K562 (cell line): ENCODE data around the gene ZBTB26. TPM values are rescaled to one million over a fixed set of nuclear protein-coding genes. Genes with fewer than 3 reads are reported as not detected.

Source experiments
- ATAC-seq: fragments of 200-7000 bp; cut with Tn5 transposase; 3 replicates; pipeline ENCODE4 v1.9.1; 2020; ENCODE audit warnings: moderate library complexity
- BruUV-seq: library from RNA; stranded (reverse); fragments of 400-500 nt; replicated peaks from 2 replicates; lab custom pipeline; 2021; lab: Mats Ljungman, UMichigan
- CTCF ChIA-PET: fragments of 300-600 bp; formaldehyde crosslinking; extraction: SDS; loops from one replicate; lab custom pipeline; 2021; ENCODE audit warnings: low intra/inter-chr PET ratio; lab: Yijun Ruan, JAX
- POLR2A ChIA-PET: fragments of 300-600, 350-650 bp; sonication (Branson Sonifier 250); formaldehyde crosslinking; extraction: SDS; loops from one replicate; lab custom pipeline; 2021; ENCODE audit warnings: antibody characterized with exemption, inconsistent platforms; lab: Yijun Ruan, JAX
- DNase-seq, 4 experiments: peaks; one replicate each; pipeline versions ENCODE4 v3.0.0 to v3.0.0-alpha.2; 2011 to 2018; ENCODE audit warnings: low spot score in 3 of 4, mixed read lengths in 3 of 4; ENCODE audit errors: extremely low read depth in 1 of 4
- FAIRE-seq: peaks from 2 replicates; lab custom pipeline; 2011; peaks lifted over from hg19 to GRCh38; lab: Jason Lieb, UNC
- H2AFZ ChIP-seq: 2 replicates; pipeline ENCODE4 v1.6.0; 2011; ENCODE audit warnings: low read depth, low read length, control low read depth, inconsistent platforms
- H3K27ac ChIP-seq: fragments of 200-600 bp; 3 replicates; pipeline ENCODE4 v1.8.0; 2011; ENCODE audit warnings: low read depth, mild to moderate bottlenecking, control low read depth, inconsistent platforms, low read length, moderate library complexity, mixed read lengths; ENCODE audit errors: extremely low read depth
- H3K27me3 ChIP-seq, 2 experiments: fragments of 300-600 bp in 1 of 2; 2 replicates in 1 of 2; 3 replicates in 1 of 2; pipeline versions ENCODE4 v1.6.0 to v1.8.0; 2011; ENCODE audit warnings: inconsistent platforms in 2 of 2, low read length in 2 of 2, mild to moderate bottlenecking in 1 of 2, mixed read lengths in 1 of 2, moderate library complexity in 1 of 2; ENCODE audit not compliant: control insufficient read depth in 2 of 2, insufficient read depth in 2 of 2
- H3K36me3 ChIP-seq: fragments of 300-600 bp; 3 replicates; pipeline ENCODE4 v1.8.0; 2011; ENCODE audit warnings: mild to moderate bottlenecking, low read length, inconsistent platforms; ENCODE audit not compliant: control insufficient read depth, insufficient read depth
- H3K4me1 ChIP-seq, 2 experiments: fragments of 200-600 bp in 1 of 2; replicated peaks in 1 of 2; 2 replicates in 1 of 2; 3 replicates in 1 of 2; pipeline versions ENCODE4 v1.5.1 to v1.8.0; 2011; ENCODE audit warnings: inconsistent platforms in 2 of 2, low read length in 2 of 2, mild to moderate bottlenecking in 1 of 2, mixed read lengths in 1 of 2, moderate library complexity in 1 of 2; ENCODE audit not compliant: control insufficient read depth in 2 of 2, insufficient read depth in 2 of 2
- H3K4me2 ChIP-seq: 2 replicates; pipeline ENCODE4 v1.6.1; 2011; ENCODE audit warnings: low read length, control low read depth, inconsistent platforms, mixed read lengths; ENCODE audit not compliant: insufficient read depth
- H3K4me3 ChIP-seq: fragments of 200-600 bp; sonication (generic), shearing (Covaris generic); 2 replicates; pipeline ENCODE4 v1.5.1; 2016; ENCODE audit warnings: control low read depth, inconsistent platforms
- H3K79me2 ChIP-seq: fragments of 200-600 bp; 3 replicates; pipeline ENCODE4 v1.8.0; 2011; ENCODE audit warnings: low read length, inconsistent platforms; ENCODE audit not compliant: control insufficient read depth, insufficient read depth
- H3K9ac ChIP-seq, 2 experiments: 2 replicates each; pipeline versions ENCODE4 v1.6.0 to v1.6.1; 2011; ENCODE audit warnings: low read depth in 2 of 2, low read length in 2 of 2, control low read depth in 1 of 2, inconsistent platforms in 1 of 2, mild to moderate bottlenecking in 1 of 2, mixed read lengths in 1 of 2; ENCODE audit not compliant: insufficient read depth in 1 of 2
- H3K9me1 ChIP-seq: one replicate; pipeline ENCODE4 v1.6.0; 2011; ENCODE audit warnings: inconsistent platforms, mild to moderate bottlenecking, low read length, moderate library complexity; ENCODE audit not compliant: control insufficient read depth, insufficient read depth
- H3K9me3 ChIP-seq: replicated peaks from 2 replicates; pipeline ENCODE4 v1.5.1; 2011; ENCODE audit warnings: low read depth, low read length, inconsistent platforms; ENCODE audit not compliant: control insufficient read depth, insufficient read depth
- H4K20me1 ChIP-seq: replicated peaks from 2 replicates; pipeline ENCODE4 v1.6.1; 2011; ENCODE audit warnings: low read length, inconsistent platforms, mixed read lengths; ENCODE audit not compliant: control insufficient read depth, insufficient read depth
- CEBPG ChIP-seq, 3 experiments: fragments of 200-800 bp in 1 of 3; sonication (Bioruptor generic) in 1 of 3; sonication (generic) in 1 of 3; formaldehyde crosslinking in 1 of 3; IDR thresholded peaks in 2 of 3; conservative IDR thresholded peaks in 1 of 3; 2 replicates each; pipeline versions ENCODE4 v1.6.1 to v1.8.0; 2016 to 2022; ENCODE audit warnings: missing compliant biosample characterization in 2 of 3, missing genetic modification characterization in 2 of 3, mild to moderate bottlenecking in 1 of 3, missing genetic modification reagents in 1 of 3
- HMGXB4 ChIP-seq: sonication (generic); formaldehyde crosslinking; IDR thresholded peaks from 2 replicates; pipeline ENCODE4 v1.8.1; 2023; ENCODE audit warnings: mild to moderate bottlenecking, missing genetic modification reagents
- RBM15 ChIP-seq: fragments of 200-400 bp; formaldehyde crosslinking; IDR thresholded peaks from 2 replicates; pipeline ENCODE4 v1.6.1; 2018; ENCODE audit warnings: mild to moderate bottlenecking, low read length, moderate library complexity; ENCODE audit not compliant: insufficient read depth
- SUPT5H ChIP-seq: fragments of 450-650 bp; IDR thresholded peaks from 2 replicates; pipeline ENCODE4 v1.6.1; 2016
- TBP ChIP-seq: optimal IDR thresholded peaks from 2 replicates; pipeline ENCODE3; 2011; ENCODE audit warnings: low read depth, low read length, improper control_type of control experiment
- TCF3 ChIP-seq: sonication (generic); formaldehyde crosslinking; IDR thresholded peaks from 2 replicates; pipeline ENCODE4 v1.4.0; 2020; ENCODE audit warnings: mild to moderate bottlenecking, missing genetic modification reagents
- ZNF407 ChIP-seq: fragments of 450-650 bp; IDR thresholded peaks from 2 replicates; pipeline ENCODE4 v1.6.1; 2016; ENCODE audit warnings: low read depth
- WGBS: fragments of 100-300 bp; shearing (Covaris generic); methylation state at CpG from one replicate; pipeline ENCODE4 v1.1.6; 2016; ENCODE audit warnings: low coverage, mixed read lengths; ENCODE audit not compliant: insufficient coverage; ENCODE audit errors: missing lambda C conversion rate; 5-methylcytosine and 5-hydroxymethylcytosine counted together
- in situ Hi-C: fragments of 300-500 bp; cut with MboI; formaldehyde crosslinking; loops from 4 replicates; pipeline ENCODE4 v1.15.0; 2018; ENCODE audit warnings: inconsistent platforms, mixed read lengths
- intact Hi-C: fragments of 100-400 bp; cut with micrococcal nuclease; formaldehyde crosslinking; loops from 2 replicates; pipeline ENCODE4 v1.14.2; 2022
- polyA plus RNA-seq, 8 experiments: library from polyadenylated mRNA; depleted of rRNA in 4 of 8; stranded (reverse) in 5 of 8; unstranded in 3 of 8; fragments of >200 nt; fragmentation: Nextera tagmentation in 2 of 8; fragmentation: Illumina TruSeq in 1 of 8; extraction: Ambion mirVana in 2 of 8; extraction: Trizol in 1 of 8; gene quantifications; 2 replicates each; pipeline versions ENCODE4 v1.2.1 to v1.2.3, GENCODE V29; 2011 to 2014; ENCODE audit warnings: inconsistent platforms in 1 of 8, missing spikeins in 1 of 8
- total RNA-seq, 7 experiments: library from RNA; depleted of rRNA in 6 of 7; stranded (reverse); fragments of >200 nt in 6 of 7; fragmentation: Illumina TruSeq in 2 of 7; extraction: Trizol in 2 of 7; gene quantifications; 2 replicates each; pipeline versions ENCODE4 v1.2.1 to v1.2.3, GENCODE V29; 2011 to 2021; ENCODE audit warnings: low replicate concordance in 1 of 7
- TF ChIP-seq, protein P1 (sequence below): fragments of 450-650 bp; IDR thresholded peaks from 2 replicates; pipeline ENCODE4 v1.6.1; 2018; ENCODE audit not compliant: partially characterized antibody

Gene ZBTB26
- total and polyA plus RNA-seq, 9 of the 15 experiments (the other 6 are each of a cell fraction or from before 2014, with no cell fraction given) = 2.4 to 20.7 (median 5.0) TPM

DNA sequence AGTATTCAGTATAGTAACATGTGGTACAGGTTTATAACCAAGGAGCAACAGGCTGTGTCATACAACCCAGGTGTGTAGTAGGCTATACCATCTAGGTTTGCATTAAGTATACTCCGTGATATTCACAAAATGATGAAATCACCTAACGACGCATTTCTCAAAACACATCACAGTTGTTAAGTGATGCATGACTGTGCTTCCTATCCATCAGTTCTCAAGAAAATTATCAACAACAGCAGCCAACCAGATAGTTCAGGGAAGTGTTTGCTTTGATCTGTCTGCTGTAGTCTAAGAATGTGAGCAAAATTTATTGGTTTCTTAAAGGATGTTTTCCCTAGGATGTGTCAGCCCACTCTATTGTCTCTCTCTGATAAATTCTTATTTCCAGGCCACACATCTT is 7.4 kb downstream of the ZBTB26 start:
- Histone ChIP-seq H3K9ac (no peak overlapping the region), H3K4me3 (no peak overlapping the region), H2AFZ (no peak overlapping the region), H3K27me3 (no peaks in the 10 kb centered on the region), H4K20me1 (no peaks in the 10 kb centered on the region), H3K79me2 (peaks cover 10% of the 10 kb centered on the region; the same call in 1 of the 3 replicates), H3K4me2 (no peak overlapping the region), H3K36me3 (peaks cover 22% of the 10 kb centered on the region; the same call in 1 of the 3 replicates), H3K4me1 (no peaks in the 10 kb centered on the region), H3K9me3 (no peaks in the 10 kb centered on the region), H3K9me1 (peaks cover 2% of the 10 kb centered on the region), H3K27ac (no peak overlapping the region)
- FAIRE-seq (no peak), DNase-seq (no peak), ATAC-seq (peak; percentile 54)
- in situ Hi-C loops (no loop called here), intact Hi-C loops (no loop called here)
- 64% methylated on average over 3 of the region's 3 CpGs for WGBS
- CTCF ChIA-PET = no interaction called here
- POLR2A ChIA-PET = interaction anchor here (0.7 to 1.9 kb wide), 2 partner anchors 11 to 849 kb away, joined by 3 to 10 read pairs; partner anchors contain the start of gene ZBTB6
- BruUV-seq = no TSS peak
- peak; percentile 43; the same call in 1 of the 2 replicates for TF ChIP-seq TCF3 (CRISPR knock-in tag)
- no peak for TF ChIP-seq HMGXB4
- no peak for TF ChIP-seq SUPT5H
- TF ChIP-seq, protein P1, sequence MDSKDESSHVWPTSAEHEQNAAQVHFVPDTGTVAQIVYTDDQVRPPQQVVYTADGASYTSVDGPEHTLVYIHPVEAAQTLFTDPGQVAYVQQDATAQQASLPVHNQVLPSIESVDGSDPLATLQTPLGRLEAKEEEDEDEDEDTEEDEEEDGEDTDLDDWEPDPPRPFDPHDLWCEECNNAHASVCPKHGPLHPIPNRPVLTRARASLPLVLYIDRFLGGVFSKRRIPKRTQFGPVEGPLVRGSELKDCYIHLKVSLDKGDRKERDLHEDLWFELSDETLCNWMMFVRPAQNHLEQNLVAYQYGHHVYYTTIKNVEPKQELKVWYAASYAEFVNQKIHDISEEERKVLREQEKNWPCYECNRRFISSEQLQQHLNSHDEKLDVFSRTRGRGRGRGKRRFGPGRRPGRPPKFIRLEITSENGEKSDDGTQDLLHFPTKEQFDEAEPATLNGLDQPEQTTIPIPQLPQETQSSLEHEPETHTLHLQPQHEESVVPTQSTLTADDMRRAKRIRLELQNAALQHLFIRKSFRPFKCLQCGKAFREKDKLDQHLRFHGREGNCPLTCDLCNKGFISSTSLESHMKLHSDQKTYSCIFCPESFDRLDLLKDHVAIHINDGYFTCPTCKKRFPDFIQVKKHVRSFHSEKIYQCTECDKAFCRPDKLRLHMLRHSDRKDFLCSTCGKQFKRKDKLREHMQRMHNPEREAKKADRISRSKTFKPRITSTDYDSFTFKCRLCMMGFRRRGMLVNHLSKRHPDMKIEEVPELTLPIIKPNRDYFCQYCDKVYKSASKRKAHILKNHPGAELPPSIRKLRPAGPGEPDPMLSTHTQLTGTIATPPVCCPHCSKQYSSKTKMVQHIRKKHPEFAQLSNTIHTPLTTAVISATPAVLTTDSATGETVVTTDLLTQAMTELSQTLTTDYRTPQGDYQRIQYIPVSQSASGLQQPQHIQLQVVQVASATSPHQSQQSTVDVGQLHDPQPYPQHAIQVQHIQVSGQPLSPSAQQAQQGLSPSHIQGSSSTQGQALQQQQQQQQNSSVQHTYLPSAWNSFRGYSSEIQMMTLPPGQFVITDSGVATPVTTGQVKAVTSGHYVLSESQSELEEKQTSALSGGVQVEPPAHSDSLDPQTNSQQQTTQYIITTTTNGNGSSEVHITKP = no peak
- no peak for TF ChIP-seq ZNF407
- TF ChIP-seq RBM15 = no peak
- no peak for TF ChIP-seq TBP
- no peak for TF ChIP-seq CEBPG (CRISPR knock-in tag; IDR thresholded peaks at IDR 0.05)
- peak in 1 of 2 experiments; percentile 73; a peak in 2 of 4 replicates for TF ChIP-seq CEBPG (tag; conservative IDR thresholded peaks at IDR 0.05 in 1 of 2, IDR thresholded peaks at IDR 0.05 in 1 of 2)
